GM04503 (cell line): Measurements from ENCODE around the gene ARL5B.
A peak's percentile ranks its signal among the peaks of the same experiment; 100 is the strongest.

ENCODE experiments used
- DNase-seq: peaks from one replicate; pipeline ENCODE4 v3.0.0-alpha.2; 2012; ENCODE audit warnings: low read depth

The ARL5B gene

GRCh38 chr10:18703521-18703920 lies 44.3 kb downstream of the ARL5B start:
- no peak for DNase-seq

GRCh38 chr10:18710201-18710653 lies 51.0 kb downstream of the ARL5B start:
- no peak for DNase-seq

GRCh38 chr10:18713077-18713476 lies 53.8 kb downstream of the ARL5B start:
- DNase-seq = peak; percentile 88

- no peak for DNase-seq
Observed at GRCh38 chr10:18718991-18719390, 59.8 kb downstream of the ARL5B start.

GRCh38 chr10:18719811-18720210 lies 60.6 kb downstream of the ARL5B start:
- DNase-seq = no peak

- DNase-seq = no peak
Observed at GRCh38 chr10:18721067-18721466, 61.8 kb downstream of the ARL5B start.

- no peak for DNase-seq
Observed at GRCh38 chr10:18723801-18724200, 64.6 kb downstream of the ARL5B start.
